GM13977 (cell line): Measurements from ENCODE around the gene LIFR.

Experiments
- DNase-seq: peaks from one replicate; pipeline ENCODE4 v3.0.0; 2012; ENCODE audit warnings: low spot score
- in situ Hi-C: fragments of 300-500 bp; cut with MboI; formaldehyde crosslinking; loops from one replicate; pipeline ENCODE4 v1.12.0; 2022; ENCODE audit warnings: low sequenced_read_pairs, low pct_unique_long_range_greater_than_20kb, mixed read lengths, inconsistent platforms; ENCODE audit not compliant: unreplicated experiment
- TF ChIP-seq, protein P1 (sequence below): IDR thresholded peaks from 2 replicates; pipeline ENCODE4 v1.5.1; 2012; ENCODE audit warnings: mild to moderate bottlenecking, control low read depth; ENCODE audit not compliant: insufficient read depth; ENCODE audit errors: extremely low read depth, missing control alignments

The LIFR gene

DNA sequence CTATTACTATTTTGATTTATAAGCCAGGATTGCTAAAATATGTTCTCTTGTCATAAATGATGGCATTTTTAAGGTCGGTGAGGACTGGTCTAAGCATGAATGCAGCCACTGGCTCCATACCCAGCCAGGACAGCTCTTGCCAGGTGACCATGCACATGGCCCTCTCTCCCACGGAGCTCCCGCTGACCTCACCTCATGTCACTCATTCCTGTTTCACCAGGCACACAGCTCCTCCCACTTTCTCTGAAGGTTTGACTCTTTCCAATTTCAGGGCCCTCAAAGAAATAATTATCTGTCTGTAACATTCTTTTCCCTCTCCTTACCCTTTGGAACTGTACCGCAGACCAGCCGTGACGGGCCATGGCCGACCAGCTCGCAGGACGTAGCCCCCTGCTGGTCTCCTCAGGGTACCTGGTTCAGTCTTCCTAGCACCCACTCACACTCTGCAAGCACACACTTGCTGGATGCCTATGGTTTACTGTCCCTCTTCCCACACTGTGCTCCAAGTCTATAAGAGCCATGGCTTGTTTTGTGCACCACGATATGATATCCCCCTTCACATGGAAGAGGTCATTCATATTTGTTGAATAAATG lies 72.5 kb downstream of the LIFR start:
- TF ChIP-seq, protein P1, sequence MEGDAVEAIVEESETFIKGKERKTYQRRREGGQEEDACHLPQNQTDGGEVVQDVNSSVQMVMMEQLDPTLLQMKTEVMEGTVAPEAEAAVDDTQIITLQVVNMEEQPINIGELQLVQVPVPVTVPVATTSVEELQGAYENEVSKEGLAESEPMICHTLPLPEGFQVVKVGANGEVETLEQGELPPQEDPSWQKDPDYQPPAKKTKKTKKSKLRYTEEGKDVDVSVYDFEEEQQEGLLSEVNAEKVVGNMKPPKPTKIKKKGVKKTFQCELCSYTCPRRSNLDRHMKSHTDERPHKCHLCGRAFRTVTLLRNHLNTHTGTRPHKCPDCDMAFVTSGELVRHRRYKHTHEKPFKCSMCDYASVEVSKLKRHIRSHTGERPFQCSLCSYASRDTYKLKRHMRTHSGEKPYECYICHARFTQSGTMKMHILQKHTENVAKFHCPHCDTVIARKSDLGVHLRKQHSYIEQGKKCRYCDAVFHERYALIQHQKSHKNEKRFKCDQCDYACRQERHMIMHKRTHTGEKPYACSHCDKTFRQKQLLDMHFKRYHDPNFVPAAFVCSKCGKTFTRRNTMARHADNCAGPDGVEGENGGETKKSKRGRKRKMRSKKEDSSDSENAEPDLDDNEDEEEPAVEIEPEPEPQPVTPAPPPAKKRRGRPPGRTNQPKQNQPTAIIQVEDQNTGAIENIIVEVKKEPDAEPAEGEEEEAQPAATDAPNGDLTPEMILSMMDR: no peak
- in situ Hi-C loops: no loop called here
- no peak for DNase-seq

DNA sequence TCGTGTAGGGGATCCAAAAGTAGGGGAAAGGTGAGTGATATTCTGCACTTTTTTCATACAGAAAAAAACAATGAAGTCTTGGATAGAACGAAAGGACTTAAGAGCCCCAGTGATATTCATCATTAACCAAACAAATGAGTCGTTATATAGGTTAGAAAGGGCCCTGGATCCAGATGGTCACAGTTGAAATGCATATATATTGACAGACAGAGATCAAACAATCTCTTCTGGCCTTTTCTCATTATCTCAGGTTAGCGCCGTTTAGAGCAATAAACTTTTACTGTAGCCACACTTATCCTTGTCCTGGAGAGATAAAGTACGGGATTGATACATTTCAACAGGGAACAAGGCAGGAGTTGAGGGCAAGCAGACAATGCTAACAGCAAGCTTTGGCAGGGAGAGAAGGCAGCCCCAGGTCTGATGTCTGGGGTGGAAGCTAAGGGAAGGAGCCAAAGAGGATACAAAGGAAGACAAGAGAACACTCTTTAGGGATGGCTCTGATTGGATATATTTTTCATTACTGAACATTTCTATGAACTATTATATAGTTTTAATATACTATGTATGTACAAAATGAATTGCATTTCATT lies 77.0 kb downstream of the LIFR start:
- TF ChIP-seq, protein P1: no peak
- in situ Hi-C loops: no loop called here
- DNase-seq: no peak

DNA sequence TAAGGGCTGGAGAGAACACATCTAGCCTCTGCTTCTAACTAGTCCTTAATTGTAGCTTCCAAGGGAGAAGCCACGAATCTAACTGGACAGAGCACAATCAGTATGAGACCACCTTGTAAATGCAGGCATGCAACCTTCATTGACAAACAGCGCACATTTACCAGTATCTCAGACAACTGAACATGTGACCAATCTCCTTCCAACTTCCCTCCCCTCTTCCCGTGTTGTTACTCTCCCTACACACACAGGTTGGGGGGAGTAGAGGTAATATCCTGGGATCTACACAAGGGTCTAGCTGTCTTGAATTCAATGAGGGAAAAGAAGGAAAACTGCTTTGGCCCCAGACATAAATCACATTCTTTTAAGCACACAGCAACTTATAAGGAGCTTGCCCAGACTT lies 77.6 kb downstream of the LIFR start:
- TF ChIP-seq, protein P1: no peak
- in situ Hi-C loops: no loop called here
- no peak for DNase-seq

DNA sequence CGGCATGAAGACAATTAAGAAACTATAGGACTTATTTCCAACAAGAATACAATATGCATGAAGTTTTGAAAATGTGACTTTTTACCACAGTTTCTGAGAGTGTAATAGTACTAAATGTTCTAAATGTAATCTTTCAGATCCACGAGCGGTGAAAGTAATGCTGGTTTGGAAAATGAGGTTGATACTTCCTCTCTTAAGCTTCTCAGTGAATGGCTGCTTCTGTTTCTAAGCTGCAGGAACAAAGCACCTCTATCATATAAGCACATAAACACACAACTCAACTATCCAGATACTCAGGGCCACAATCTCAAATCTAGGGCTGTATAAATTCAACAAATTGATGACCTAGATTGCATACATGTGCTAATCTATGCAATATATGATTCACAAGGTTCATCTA lies 78.3 kb downstream of the LIFR start:
- in situ Hi-C loops: no loop called here
- TF ChIP-seq, protein P1: no peak
- DNase-seq: no peak

DNA sequence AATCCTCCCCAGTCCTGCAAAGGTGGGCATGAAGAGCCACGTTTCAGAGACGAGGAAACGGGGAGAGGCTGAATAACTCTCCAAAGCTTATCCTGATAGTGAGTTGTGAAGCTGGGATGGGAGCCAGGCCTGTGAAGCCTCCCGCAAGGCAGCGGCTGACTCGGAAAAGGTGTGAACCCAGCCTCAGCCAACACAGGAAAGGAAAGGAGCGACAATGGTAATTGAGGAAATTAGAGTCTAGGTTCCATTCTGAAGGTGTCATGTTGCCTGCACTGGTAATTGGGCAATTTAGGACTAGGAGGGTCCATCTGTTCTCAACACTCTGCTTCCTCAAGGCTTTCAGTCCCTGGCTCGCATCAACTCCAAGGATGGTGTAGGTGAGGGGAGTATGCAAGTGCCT lies 83.4 kb downstream of the LIFR start:
- in situ Hi-C loops: no loop called here
- DNase-seq: no peak
- TF ChIP-seq, protein P1: no peak

DNA sequence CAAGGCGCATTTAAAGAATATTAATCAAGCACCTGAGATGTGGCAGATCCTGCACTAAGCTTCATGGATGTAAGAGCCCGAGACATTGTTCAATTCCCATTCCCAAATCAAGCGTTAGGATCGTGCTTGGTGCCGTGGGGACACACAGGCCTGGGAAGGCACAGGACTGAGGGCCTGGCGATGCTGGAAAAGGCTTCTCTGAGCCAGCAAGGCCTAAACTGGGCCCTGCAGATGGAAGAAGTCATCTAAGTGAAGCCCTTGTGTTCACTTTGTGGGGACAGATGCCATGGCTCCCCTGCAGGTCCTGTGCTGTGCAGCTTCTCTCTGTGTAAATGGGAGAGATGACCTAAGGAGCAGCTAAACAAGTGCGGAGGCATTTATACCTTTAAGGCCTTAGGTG lies 83.9 kb downstream of the LIFR start:
- no peak for DNase-seq
- TF ChIP-seq, protein P1: no peak
- in situ Hi-C loops: no loop called here
